SU-DHL-6 (cell line): Measurements from ENCODE around the gene SCRT2.

Source experiments
- EZH2phosphoT487 ChIP-seq: fragments of 200-600 bp; sonication (generic), shearing (Covaris generic); conservative IDR thresholded peaks from 2 replicates; pipeline ENCODE4 v1.6.1; 2018; ENCODE audit warnings: mild to moderate bottlenecking, antibody characterized with exemption, low read length, moderate library complexity, mixed read lengths
- TF ChIP-seq, protein P1 (sequence below): fragments of 200-600 bp; sonication (generic); IDR thresholded peaks from one replicate; pipeline ENCODE4 v1.5.1; 2017; ENCODE audit warnings: antibody characterized with exemption, mild to moderate bottlenecking, low read length, moderate library complexity; ENCODE audit not compliant: insufficient read depth, poor library complexity, severe bottlenecking

DNA sequence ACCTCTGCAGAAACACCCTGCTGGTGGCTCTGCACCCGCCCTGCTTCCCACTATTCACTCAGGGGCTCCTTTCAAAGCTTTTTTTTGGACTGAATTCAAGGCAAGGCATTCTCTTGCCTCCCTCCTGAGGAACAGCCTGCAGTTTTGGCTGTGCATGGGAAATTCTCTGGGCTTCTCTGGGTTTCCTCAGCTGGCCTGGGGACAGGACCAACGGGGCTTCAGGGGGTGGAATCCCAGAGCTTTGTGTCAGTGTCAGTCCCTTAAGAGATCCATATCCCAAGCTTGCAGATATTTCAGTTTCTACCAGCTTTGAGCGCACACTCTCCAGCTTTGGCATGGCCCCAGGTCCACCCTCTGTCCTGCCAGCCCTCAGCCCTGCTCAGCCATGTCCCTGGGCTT, 2.0 kb downstream of the SCRT2 start:
- TF ChIP-seq, protein P1, sequence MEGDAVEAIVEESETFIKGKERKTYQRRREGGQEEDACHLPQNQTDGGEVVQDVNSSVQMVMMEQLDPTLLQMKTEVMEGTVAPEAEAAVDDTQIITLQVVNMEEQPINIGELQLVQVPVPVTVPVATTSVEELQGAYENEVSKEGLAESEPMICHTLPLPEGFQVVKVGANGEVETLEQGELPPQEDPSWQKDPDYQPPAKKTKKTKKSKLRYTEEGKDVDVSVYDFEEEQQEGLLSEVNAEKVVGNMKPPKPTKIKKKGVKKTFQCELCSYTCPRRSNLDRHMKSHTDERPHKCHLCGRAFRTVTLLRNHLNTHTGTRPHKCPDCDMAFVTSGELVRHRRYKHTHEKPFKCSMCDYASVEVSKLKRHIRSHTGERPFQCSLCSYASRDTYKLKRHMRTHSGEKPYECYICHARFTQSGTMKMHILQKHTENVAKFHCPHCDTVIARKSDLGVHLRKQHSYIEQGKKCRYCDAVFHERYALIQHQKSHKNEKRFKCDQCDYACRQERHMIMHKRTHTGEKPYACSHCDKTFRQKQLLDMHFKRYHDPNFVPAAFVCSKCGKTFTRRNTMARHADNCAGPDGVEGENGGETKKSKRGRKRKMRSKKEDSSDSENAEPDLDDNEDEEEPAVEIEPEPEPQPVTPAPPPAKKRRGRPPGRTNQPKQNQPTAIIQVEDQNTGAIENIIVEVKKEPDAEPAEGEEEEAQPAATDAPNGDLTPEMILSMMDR = no peak
- no peak for TF ChIP-seq EZH2phosphoT487
